HepG2 (cell line): ENCODE measurements around the gene CHAF1B. TPM values are rescaled to one million over a fixed set of nuclear protein-coding genes. Genes with fewer than 3 reads are reported as not detected.

Experiments used
- ATAC-seq: fragments of 200-7000 bp; cut with Tn5 transposase; 3 replicates; pipeline ENCODE4 v1.9.1; 2020; ENCODE audit warnings: mild to moderate bottlenecking, moderate library complexity
- BruUV-seq: library from RNA; stranded (reverse); fragments of 400-500 nt; replicated peaks from 2 replicates; lab custom pipeline; 2021; lab: Mats Ljungman, UMichigan
- CTCF ChIA-PET: fragments of 300-600 bp; formaldehyde crosslinking; extraction: SDS; loops from one replicate; lab custom pipeline; 2021; ENCODE audit warnings: low total read pairs, inconsistent platforms, low intra/inter-chr PET ratio; lab: Yijun Ruan, JAX
- POLR2A ChIA-PET: fragments of 350-600 bp; sonication (Branson Sonifier 250); formaldehyde crosslinking; loops from one replicate; lab custom pipeline; 2020; ENCODE audit warnings: antibody characterized with exemption, inconsistent platforms; lab: Yijun Ruan, JAX
- DNase-seq: peaks from one replicate; pipeline ENCODE4 v3.0.0-alpha.2; 2015; ENCODE audit warnings: low spot score
- FAIRE-seq: peaks from 3 replicates; lab custom pipeline; 2011; peaks lifted over from hg19 to GRCh38; lab: Jason Lieb, UNC
- H2AFZ ChIP-seq: one replicate; pipeline ENCODE4 v1.6.1; 2011; ENCODE audit warnings: low read length, inconsistent platforms
- H3K27ac ChIP-seq: fragments of 300-600 bp; 3 replicates; pipeline ENCODE4 v1.8.0; 2011; ENCODE audit warnings: mixed run types, mild to moderate bottlenecking, mixed read lengths, low read length, inconsistent platforms; ENCODE audit not compliant: insufficient read depth; ENCODE audit errors: extremely low read length
- H3K27me3 ChIP-seq, 2 experiments: fragments of 200-600 bp in 1 of 2; 2 replicates in 1 of 2; 3 replicates in 1 of 2; pipeline versions ENCODE4 v1.6.0 to v1.8.0; 2011; ENCODE audit warnings: low read length in 2 of 2, mild to moderate bottlenecking in 2 of 2, moderate library complexity in 2 of 2, inconsistent platforms in 1 of 2; ENCODE audit not compliant: insufficient read depth in 2 of 2, control insufficient read depth in 1 of 2
- H3K36me3 ChIP-seq, 2 experiments: fragments of 200-600 bp in 1 of 2; replicated peaks in 1 of 2; 2 replicates in 1 of 2; 3 replicates in 1 of 2; pipeline versions ENCODE4 v1.5.1 to v1.8.0; 2011; ENCODE audit warnings: low read length in 2 of 2, inconsistent platforms in 1 of 2; ENCODE audit not compliant: insufficient read depth in 2 of 2, control insufficient read depth in 1 of 2
- H3K4me1 ChIP-seq: 2 replicates; pipeline ENCODE4 v1.5.1; 2012; ENCODE audit warnings: low read length, inconsistent platforms; ENCODE audit not compliant: insufficient read depth
- H3K4me2 ChIP-seq: 2 replicates; pipeline ENCODE4 v1.6.0; 2011; ENCODE audit warnings: low read depth, low read length, inconsistent platforms
- H3K4me3 ChIP-seq, 3 experiments: fragments of 200-600 bp in 1 of 3; sonication (generic), shearing (Covaris generic) in 1 of 3; replicated peaks in 1 of 3; 2 replicates each; pipeline ENCODE4 v1.5.1; 2011 to 2016; ENCODE audit warnings: low read length in 3 of 3, inconsistent platforms in 2 of 3, low read depth in 2 of 3, mild to moderate bottlenecking in 2 of 3, control low read depth in 1 of 3, mixed read lengths in 1 of 3; ENCODE audit not compliant: insufficient read depth in 1 of 3
- H3K79me2 ChIP-seq: one replicate; pipeline ENCODE4 v1.6.1; 2011; ENCODE audit warnings: low read length, inconsistent platforms; ENCODE audit not compliant: insufficient read depth
- H3K9ac ChIP-seq: 2 replicates; pipeline ENCODE4 v1.6.0; 2011; ENCODE audit warnings: mild to moderate bottlenecking, low read depth, low read length, inconsistent platforms; ENCODE audit not compliant: insufficient read depth
- H3K9me3 ChIP-seq: 2 replicates; pipeline ENCODE4 v1.5.1; 2012; ENCODE audit warnings: mild to moderate bottlenecking, low read length
- H4K20me1 ChIP-seq: 2 replicates; pipeline ENCODE4 v1.6.0; 2011; ENCODE audit warnings: inconsistent platforms, mild to moderate bottlenecking, low read length, moderate library complexity; ENCODE audit not compliant: insufficient read depth
- CENPX ChIP-seq: sonication (generic); formaldehyde crosslinking; IDR thresholded peaks from 2 replicates; pipeline ENCODE4 v1.9.0; 2021; ENCODE audit warnings: mild to moderate bottlenecking, missing genetic modification reagents, moderate library complexity
- POLR2AphosphoS2 ChIP-seq: IDR thresholded peaks from 2 replicates; pipeline ENCODE4 v1.6.1; 2011; ENCODE audit warnings: low read depth, low read length, improper control_type of control experiment
- RORA ChIP-seq: sonication (generic); formaldehyde crosslinking; IDR thresholded peaks from 2 replicates; pipeline ENCODE4 v1.5.0; 2020; ENCODE audit warnings: mild to moderate bottlenecking, missing genetic modification reagents, moderate library complexity
- SATB2 ChIP-seq: sonication (generic); formaldehyde crosslinking; IDR thresholded peaks from 2 replicates; pipeline ENCODE4 v1.5.0; 2020; ENCODE audit warnings: missing genetic modification reagents
- SMAD9 ChIP-seq: sonication (generic); formaldehyde crosslinking; IDR thresholded peaks from 2 replicates; pipeline ENCODE4 v1.5.1; 2020; ENCODE audit warnings: mild to moderate bottlenecking, missing genetic modification reagents
- ZBTB7A ChIP-seq: sonication (generic); formaldehyde crosslinking; IDR thresholded peaks from 2 replicates; pipeline ENCODE4 v1.8.0; 2022; ENCODE audit warnings: mild to moderate bottlenecking, missing genetic modification reagents
- ZNF143 ChIP-seq: sonication (generic); formaldehyde crosslinking; IDR thresholded peaks from 2 replicates; pipeline ENCODE4 v1.4.0; 2020; ENCODE audit warnings: missing genetic modification reagents
- ZNF292 ChIP-seq: sonication (generic); formaldehyde crosslinking; IDR thresholded peaks from 2 replicates; pipeline ENCODE4 v1.8.1; 2022; ENCODE audit warnings: mild to moderate bottlenecking, low read depth, missing genetic modification reagents, borderline replicate concordance
- ZNF790 ChIP-seq: sonication (generic); formaldehyde crosslinking; IDR thresholded peaks from 2 replicates; pipeline ENCODE4 v1.8.0; 2022; ENCODE audit warnings: missing genetic modification reagents, mild to moderate bottlenecking, borderline replicate concordance
- ZNF841 ChIP-seq: sonication (generic); formaldehyde crosslinking; IDR thresholded peaks from 2 replicates; pipeline ENCODE4 v1.8.1; 2023; ENCODE audit warnings: missing genetic modification reagents, borderline replicate concordance
- WGBS: methylation state at CpG from one replicate; pipeline ENCODE4 v1.1.6; 2017; ENCODE audit warnings: low lambda C conversion rate; 5-methylcytosine and 5-hydroxymethylcytosine counted together
- in situ Hi-C: cut with HindIII; loops from 2 replicates; pipeline ENCODE4 v1.10.0; 2017; ENCODE audit warnings: low pct_unique_long_range_greater_than_20kb; ENCODE audit not compliant: extremely low pct_ligation_motif_present
- intact Hi-C: fragments of 100-400 bp; cut with micrococcal nuclease; formaldehyde crosslinking; loops from one replicate; pipeline ENCODE4 v1.10.0; 2022; ENCODE audit not compliant: unreplicated experiment
- polyA plus RNA-seq, 8 experiments: library from polyadenylated mRNA; depleted of rRNA in 3 of 8; stranded (reverse) in 7 of 8; unstranded in 1 of 8; fragments of >200 nt; fragmentation: Illumina TruSeq in 4 of 8; extraction: Trizol in 4 of 8; gene quantifications; 2 replicates each; pipeline versions ENCODE4 v1.2.1 to v1.2.3, GENCODE V29; 2011 to 2016; ENCODE audit warnings: low read depth in 4 of 8, missing spikeins in 1 of 8, mixed read lengths in 1 of 8; ENCODE audit not compliant: insufficient read depth in 1 of 8
- total RNA-seq, 5 experiments: library from RNA; depleted of rRNA; stranded (reverse); fragments of >200 nt; fragmentation: Illumina TruSeq; extraction: Trizol; gene quantifications; 2 replicates each; pipeline ENCODE4 v1.2.3, GENCODE V29; 2016; ENCODE audit warnings: low read depth in 1 of 5
- TF ChIP-seq, protein P1 (sequence below): sonication (generic); formaldehyde crosslinking; IDR thresholded peaks from 2 replicates; pipeline ENCODE4 v1.5.0; 2020; ENCODE audit warnings: missing genetic modification reagents, mild to moderate bottlenecking, borderline replicate concordance
- TF ChIP-seq, protein P2 (sequence below): sonication (generic); formaldehyde crosslinking; IDR thresholded peaks from 2 replicates; pipeline ENCODE4 v1.9.0; 2021; ENCODE audit warnings: missing genetic modification reagents, borderline replicate concordance
- TF ChIP-seq, protein P3 (sequence below): sonication (generic); formaldehyde crosslinking; IDR thresholded peaks from 2 replicates; pipeline ENCODE4 v1.4.0; 2020; ENCODE audit warnings: mild to moderate bottlenecking, low read depth, missing genetic modification reagents
- TF ChIP-seq, protein P4 (sequence below): sonication (generic); formaldehyde crosslinking; IDR thresholded peaks from 2 replicates; pipeline ENCODE4 v1.5.0; 2020; ENCODE audit warnings: missing genetic modification reagents, mild to moderate bottlenecking, borderline replicate concordance
- TF ChIP-seq, protein P5 (sequence below): IDR thresholded peaks from 2 replicates; pipeline ENCODE4 v1.6.1; 2016; ENCODE audit warnings: mild to moderate bottlenecking, missing biosample characterization, missing genetic modification reagents

The CHAF1B gene
- total and polyA plus RNA-seq, 2 of the 13 experiments (the other 11 are each of a cell fraction or from before 2014, with no cell fraction given): 5.1 to 14.1 TPM

DNA sequence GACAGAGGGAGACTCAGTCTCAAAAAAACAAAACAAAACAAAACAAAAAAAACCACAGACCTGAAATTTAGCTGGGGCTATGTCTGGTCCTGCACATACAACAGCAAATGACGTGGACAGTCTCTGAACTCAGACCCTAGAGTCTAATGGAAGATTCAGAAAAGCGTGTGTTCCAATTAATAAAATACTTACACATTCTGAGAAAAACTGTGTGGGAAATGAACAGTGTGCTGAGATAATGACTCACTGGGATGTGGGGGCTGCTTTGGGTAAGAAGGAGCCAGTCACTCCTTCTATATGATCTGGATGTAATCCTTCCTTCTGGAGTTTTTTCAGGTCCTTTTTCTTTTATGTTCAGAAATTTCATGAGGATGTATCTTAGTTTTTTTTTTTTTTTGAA is 65.3 kb downstream of the CHAF1B start:
- in situ Hi-C loops: no loop called here
- Histone ChIP-seq H2AFZ (no peak overlapping the region), H3K9me3 (no peaks in the 10 kb centered on the region), H3K9ac (no peak overlapping the region), H3K4me1 (peaks cover 14% of the 10 kb centered on the region), H4K20me1 (no peaks in the 10 kb centered on the region), H3K4me3 (no peak overlapping the region), H3K79me2 (no peaks in the 10 kb centered on the region), H3K27me3 (peaks cover 0 to 3% of the 10 kb centered on the region in 2 experiments; a peak in 2 of 5 replicates), H3K36me3 (no peaks in the 10 kb centered on the region), H3K4me2 (no peak overlapping the region), H3K27ac (no peak overlapping the region)
- FAIRE-seq (no peak), DNase-seq (no peak), ATAC-seq (no peak)
- BruUV-seq: no TSS peak
- WGBS: 70% methylated on average over 2 of the region's 2 CpGs
- intact Hi-C loops: no loop called here
- CTCF ChIA-PET: no interaction called here
- TF ChIP-seq, protein P1, sequence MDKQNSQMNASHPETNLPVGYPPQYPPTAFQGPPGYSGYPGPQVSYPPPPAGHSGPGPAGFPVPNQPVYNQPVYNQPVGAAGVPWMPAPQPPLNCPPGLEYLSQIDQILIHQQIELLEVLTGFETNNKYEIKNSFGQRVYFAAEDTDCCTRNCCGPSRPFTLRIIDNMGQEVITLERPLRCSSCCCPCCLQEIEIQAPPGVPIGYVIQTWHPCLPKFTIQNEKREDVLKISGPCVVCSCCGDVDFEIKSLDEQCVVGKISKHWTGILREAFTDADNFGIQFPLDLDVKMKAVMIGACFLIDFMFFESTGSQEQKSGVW (CRISPR knock-in tag): no peak
- TF ChIP-seq ZNF841 (CRISPR knock-in tag) (no peak), SATB2 (no peak)
- POLR2A ChIA-PET: no interaction called here

DNA sequence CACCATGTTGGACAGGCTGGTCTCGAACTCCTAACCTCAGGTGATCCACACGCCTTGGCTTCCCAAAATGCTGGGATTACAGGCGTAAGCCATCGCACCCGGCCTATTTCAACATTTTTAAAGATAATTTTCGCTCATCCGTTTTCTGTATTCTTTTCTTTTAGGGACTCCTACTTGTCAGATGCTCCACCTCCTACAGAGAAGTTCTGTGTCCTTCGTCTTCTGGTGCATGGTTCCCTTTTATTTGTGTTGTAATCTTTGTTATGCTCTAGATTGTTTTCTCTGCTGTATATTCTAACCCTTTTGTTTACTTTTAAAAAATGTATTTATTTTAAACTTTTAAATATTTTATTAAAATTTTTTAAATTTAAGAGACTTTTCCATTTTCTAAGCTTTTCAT is 66.3 kb downstream of the CHAF1B start:
- 73% methylated on average over 8 of the region's 8 CpGs for WGBS
- CTCF ChIA-PET: no interaction called here
- BruUV-seq: no TSS peak
- no peak for TF ChIP-seq ZNF143 (CRISPR knock-in tag)
- TF ChIP-seq, protein P2, sequence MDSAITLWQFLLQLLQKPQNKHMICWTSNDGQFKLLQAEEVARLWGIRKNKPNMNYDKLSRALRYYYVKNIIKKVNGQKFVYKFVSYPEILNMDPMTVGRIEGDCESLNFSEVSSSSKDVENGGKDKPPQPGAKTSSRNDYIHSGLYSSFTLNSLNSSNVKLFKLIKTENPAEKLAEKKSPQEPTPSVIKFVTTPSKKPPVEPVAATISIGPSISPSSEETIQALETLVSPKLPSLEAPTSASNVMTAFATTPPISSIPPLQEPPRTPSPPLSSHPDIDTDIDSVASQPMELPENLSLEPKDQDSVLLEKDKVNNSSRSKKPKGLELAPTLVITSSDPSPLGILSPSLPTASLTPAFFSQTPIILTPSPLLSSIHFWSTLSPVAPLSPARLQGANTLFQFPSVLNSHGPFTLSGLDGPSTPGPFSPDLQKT (CRISPR knock-in tag): no peak
- no peak for TF ChIP-seq SMAD9 (CRISPR knock-in tag)
- no peak for TF ChIP-seq POLR2AphosphoS2
- TF ChIP-seq ZNF292 (CRISPR knock-in tag): no peak
- TF ChIP-seq ZNF790 (CRISPR knock-in tag): no peak
- no peak for TF ChIP-seq RORA (CRISPR knock-in tag)
- TF ChIP-seq, protein P3, sequence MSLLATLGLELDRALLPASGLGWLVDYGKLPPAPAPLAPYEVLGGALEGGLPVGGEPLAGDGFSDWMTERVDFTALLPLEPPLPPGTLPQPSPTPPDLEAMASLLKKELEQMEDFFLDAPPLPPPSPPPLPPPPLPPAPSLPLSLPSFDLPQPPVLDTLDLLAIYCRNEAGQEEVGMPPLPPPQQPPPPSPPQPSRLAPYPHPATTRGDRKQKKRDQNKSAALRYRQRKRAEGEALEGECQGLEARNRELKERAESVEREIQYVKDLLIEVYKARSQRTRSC (CRISPR knock-in tag): no peak
- no peak for TF ChIP-seq ZBTB7A (CRISPR knock-in tag)
- no peak for TF ChIP-seq CENPX (CRISPR knock-in tag)
- TF ChIP-seq, protein P4, sequence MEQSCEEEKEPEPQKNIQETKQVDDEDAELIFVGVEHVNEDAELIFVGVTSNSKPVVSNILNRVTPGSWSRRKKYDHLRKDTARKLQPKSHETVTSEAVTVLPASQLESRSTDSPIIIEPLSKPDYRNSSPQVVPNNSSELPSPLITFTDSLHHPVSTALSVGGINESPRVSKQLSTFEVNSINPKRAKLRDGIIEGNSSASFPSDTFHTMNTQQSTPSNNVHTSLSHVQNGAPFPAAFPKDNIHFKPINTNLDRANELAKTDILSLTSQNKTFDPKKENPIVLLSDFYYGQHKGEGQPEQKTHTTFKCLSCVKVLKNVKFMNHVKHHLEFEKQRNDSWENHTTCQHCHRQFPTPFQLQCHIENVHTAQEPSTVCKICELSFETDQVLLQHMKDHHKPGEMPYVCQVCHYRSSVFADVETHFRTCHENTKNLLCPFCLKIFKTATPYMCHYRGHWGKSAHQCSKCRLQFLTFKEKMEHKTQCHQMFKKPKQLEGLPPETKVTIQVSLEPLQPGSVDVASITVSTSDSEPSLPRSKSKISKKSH (CRISPR knock-in tag): no peak
- TF ChIP-seq, protein P5, sequence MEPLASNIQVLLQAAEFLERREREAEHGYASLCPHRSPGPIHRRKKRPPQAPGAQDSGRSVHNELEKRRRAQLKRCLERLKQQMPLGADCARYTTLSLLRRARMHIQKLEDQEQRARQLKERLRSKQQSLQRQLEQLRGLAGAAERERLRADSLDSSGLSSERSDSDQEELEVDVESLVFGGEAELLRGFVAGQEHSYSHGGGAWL (CRISPR knock-in tag): no peak

More for the DNA sequence above, 66.3 kb downstream of the CHAF1B start:
- ATAC-seq (no peak), DNase-seq (no peak), FAIRE-seq (no peak)
- Histone ChIP-seq H3K27me3 (peaks cover 0 to 5% of the 10 kb centered on the region in 2 experiments; a peak in 2 of 5 replicates), H2AFZ (no peak overlapping the region), H3K4me3 (no peak overlapping the region), H4K20me1 (no peaks in the 10 kb centered on the region), H3K9ac (no peak overlapping the region), H3K4me1 (peaks cover 14% of the 10 kb centered on the region), H3K4me2 (no peak overlapping the region), H3K79me2 (no peaks in the 10 kb centered on the region), H3K27ac (no peak overlapping the region), H3K36me3 (no peaks in the 10 kb centered on the region), H3K9me3 (no peaks in the 10 kb centered on the region)
- in situ Hi-C loops (no loop called here), intact Hi-C loops (no loop called here)
- POLR2A ChIA-PET: no interaction called here
